BLaER1 (cell line): ENCODE data around the gene TRPM2.

ENCODE experiments used
- H3K27ac ChIP-seq: shearing (Covaris generic); formaldehyde crosslinking; 2 replicates; pipeline ENCODE4 v1.8.1; 2022
- H3K27me3 ChIP-seq: shearing (Covaris generic); formaldehyde crosslinking; 2 replicates; pipeline ENCODE4 v1.8.1; 2022
- H3K36me3 ChIP-seq: shearing (Covaris generic); formaldehyde crosslinking; 2 replicates; pipeline ENCODE4 v1.8.1; 2022
- H3K4me1 ChIP-seq: shearing (Covaris generic); formaldehyde crosslinking; 2 replicates; pipeline ENCODE4 v1.8.1; 2022
- H3K4me2 ChIP-seq: shearing (Covaris generic); formaldehyde crosslinking; 2 replicates; pipeline ENCODE4 v1.8.1; 2022
- H3K4me3 ChIP-seq: shearing (Covaris generic); formaldehyde crosslinking; 2 replicates; pipeline ENCODE4 v1.8.1; 2022
- H3K9ac ChIP-seq: shearing (Covaris generic); formaldehyde crosslinking; 2 replicates; pipeline ENCODE4 v1.8.1; 2022
- H3K9me3 ChIP-seq: shearing (Covaris generic); formaldehyde crosslinking; 2 replicates; pipeline ENCODE4 v1.8.1; 2022
- H4K20me1 ChIP-seq: shearing (Covaris generic); formaldehyde crosslinking; 2 replicates; pipeline ENCODE4 v1.8.1; 2022
- Cebpa-rat ChIP-seq: shearing (Covaris generic); IDR thresholded peaks from 2 replicates; pipeline ENCODE4 v1.8.1; 2022

Gene TRPM2

GRCh38 chr21:44371596-44371995 is 18.2 kb downstream of the TRPM2 start:
- peaks cover 47% of the 10 kb centered on the region for H4K20me1 ChIP-seq
- H3K4me1 ChIP-seq: peaks cover 33% of the 10 kb centered on the region
- H3K9me3 ChIP-seq: peaks cover 18% of the 10 kb centered on the region
- H3K4me3 ChIP-seq: no peak overlapping the region
- no peak overlapping the region for H3K4me2 ChIP-seq
- H3K27ac ChIP-seq: no peak overlapping the region
- no peak overlapping the region for H3K9ac ChIP-seq
- H3K27me3 ChIP-seq: no peaks in the 10 kb centered on the region
- H3K36me3 ChIP-seq: peaks cover 94% of the 10 kb centered on the region
- TF ChIP-seq Cebpa-rat: no peak

GRCh38 chr21:44372616-44373015 is 19.2 kb downstream of the TRPM2 start:
- no peak overlapping the region for H3K9ac ChIP-seq
- no peak overlapping the region for H3K4me2 ChIP-seq
- TF ChIP-seq Cebpa-rat: no peak
- peaks cover 47% of the 10 kb centered on the region for H4K20me1 ChIP-seq
- H3K4me1 ChIP-seq: peaks cover 43% of the 10 kb centered on the region
- H3K9me3 ChIP-seq: peaks cover 18% of the 10 kb centered on the region
- H3K27me3 ChIP-seq: no peaks in the 10 kb centered on the region
- no peak overlapping the region for H3K4me3 ChIP-seq
- peaks cover 88% of the 10 kb centered on the region for H3K36me3 ChIP-seq
- H3K27ac ChIP-seq: no peak overlapping the region

GRCh38 chr21:44374601-44375280 is 21.3 kb downstream of the TRPM2 start:
- Histone ChIP-seq H3K4me2 (peak overlapping the region; percentile 87), H3K9ac (no peak overlapping the region; the same call in 1 of the 2 replicates), H3K27me3 (no peaks in the 10 kb centered on the region), H3K4me1 (peaks cover 52% of the 10 kb centered on the region), H3K36me3 (peaks cover 93% of the 10 kb centered on the region), H3K27ac (peak overlapping the region; percentile 77), H4K20me1 (peaks cover 43% of the 10 kb centered on the region), H3K9me3 (peaks cover 18% of the 10 kb centered on the region), H3K4me3 (peak overlapping the region; percentile 42)
- no peak for TF ChIP-seq Cebpa-rat

- H4K20me1 ChIP-seq: peaks cover 43% of the 10 kb centered on the region
- peaks cover 18% of the 10 kb centered on the region for H3K9me3 ChIP-seq
- peak overlapping the region; percentile 77 for H3K27ac ChIP-seq
- no peaks in the 10 kb centered on the region for H3K27me3 ChIP-seq
- no peak for TF ChIP-seq Cebpa-rat
- H3K4me2 ChIP-seq: peak overlapping the region; percentile 87
- H3K4me1 ChIP-seq: peaks cover 52% of the 10 kb centered on the region
- H3K4me3 ChIP-seq: peak overlapping the region; percentile 42; the same call in 1 of the 2 replicates
- peaks cover 93% of the 10 kb centered on the region for H3K36me3 ChIP-seq
- H3K9ac ChIP-seq: no peak overlapping the region; the same call in 1 of the 2 replicates
Measured at GRCh38 chr21:44375281-44375651, 21.8 kb downstream of the TRPM2 start.

GRCh38 chr21:44375761-44376241 is 22.4 kb downstream of the TRPM2 start:
- H3K36me3 ChIP-seq: peaks cover 93% of the 10 kb centered on the region
- peaks cover 22% of the 10 kb centered on the region for H3K9me3 ChIP-seq
- no peak overlapping the region for H3K4me3 ChIP-seq
- peaks cover 52% of the 10 kb centered on the region for H3K4me1 ChIP-seq
- peak overlapping the region; percentile 87 for H3K4me2 ChIP-seq
- peak overlapping the region; percentile 77 for H3K27ac ChIP-seq
- H4K20me1 ChIP-seq: peaks cover 43% of the 10 kb centered on the region
- TF ChIP-seq Cebpa-rat: no peak
- 0 out of 2 replicates have a peak overlapping the region, but pooled peaks have one; percentile 4 for H3K9ac ChIP-seq
- no peaks in the 10 kb centered on the region for H3K27me3 ChIP-seq

GRCh38 chr21:44376606-44377005 is 23.2 kb downstream of the TRPM2 start:
- Histone ChIP-seq H3K36me3 (peaks cover 91% of the 10 kb centered on the region), H3K27me3 (no peaks in the 10 kb centered on the region), H3K4me3 (no peak overlapping the region), H3K4me2 (peak overlapping the region; percentile 87), H3K27ac (peak overlapping the region; percentile 62; the same call in 1 of the 2 replicates), H3K9me3 (peaks cover 25% of the 10 kb centered on the region), H3K9ac (0 out of 2 replicates have a peak overlapping the region, but pooled peaks have one; percentile 15), H3K4me1 (peaks cover 52% of the 10 kb centered on the region), H4K20me1 (peaks cover 43% of the 10 kb centered on the region)
- no peak for TF ChIP-seq Cebpa-rat

- H3K9ac ChIP-seq: 0 out of 2 replicates have a peak overlapping the region, but pooled peaks have one; percentile 15
- H4K20me1 ChIP-seq: peaks cover 43% of the 10 kb centered on the region
- H3K4me1 ChIP-seq: peaks cover 52% of the 10 kb centered on the region
- peak overlapping the region; percentile 87 for H3K4me2 ChIP-seq
- TF ChIP-seq Cebpa-rat: no peak
- H3K27me3 ChIP-seq: no peaks in the 10 kb centered on the region
- H3K36me3 ChIP-seq: peaks cover 91% of the 10 kb centered on the region
- peaks cover 26% of the 10 kb centered on the region for H3K9me3 ChIP-seq
- H3K27ac ChIP-seq: peak overlapping the region; percentile 62
- no peak overlapping the region for H3K4me3 ChIP-seq
Measured at GRCh38 chr21:44377201-44377921, 23.9 kb downstream of the TRPM2 start.

- Histone ChIP-seq H3K9me3 (peaks cover 34% of the 10 kb centered on the region), H3K4me3 (no peak overlapping the region), H3K4me2 (peak overlapping the region; percentile 87), H4K20me1 (peaks cover 39% of the 10 kb centered on the region), H3K27ac (peak overlapping the region; percentile 62), H3K36me3 (peaks cover 91% of the 10 kb centered on the region), H3K9ac (no peak overlapping the region), H3K4me1 (peaks cover 48% of the 10 kb centered on the region), H3K27me3 (no peaks in the 10 kb centered on the region)
- no peak for TF ChIP-seq Cebpa-rat
Measured at GRCh38 chr21:44377922-44378645, 24.7 kb downstream of the TRPM2 start.

GRCh38 chr21:44378646-44379514 is 25.5 kb downstream of the TRPM2 start:
- Histone ChIP-seq H4K20me1 (peaks cover 39% of the 10 kb centered on the region), H3K9ac (no peak overlapping the region), H3K36me3 (peaks cover 92% of the 10 kb centered on the region), H3K4me1 (peaks cover 46% of the 10 kb centered on the region), H3K27me3 (no peaks in the 10 kb centered on the region), H3K27ac (no peak overlapping the region), H3K4me2 (no peak overlapping the region), H3K9me3 (peaks cover 35% of the 10 kb centered on the region), H3K4me3 (no peak overlapping the region)
- no peak for TF ChIP-seq Cebpa-rat
